ENCODE data around the gene IL16.

Gene IL16

DNA sequence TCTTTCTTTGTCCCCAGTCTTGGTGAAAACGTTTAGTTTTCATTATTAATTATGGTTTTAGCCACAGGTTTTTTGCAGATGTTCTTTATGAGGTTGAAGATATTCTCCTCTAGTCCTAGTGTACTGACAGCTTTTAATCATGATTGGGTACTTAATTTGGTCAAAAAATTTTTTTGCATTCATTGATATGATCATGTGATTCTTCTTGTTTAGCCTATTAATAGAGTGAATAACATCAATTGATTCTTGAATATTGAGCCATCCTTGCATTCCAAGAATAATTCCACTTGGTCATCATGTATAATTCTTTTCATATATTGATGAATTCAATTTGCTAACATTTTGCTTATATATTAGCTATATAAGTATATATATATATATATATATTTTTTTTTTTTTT lies 46.1 kb downstream of the IL16 start:
- H3K36me3 Mint-ChIP-seq (ENCODE audit: low read depth) = no peaks in the 10 kb centered on the region
- no peaks in the 10 kb centered on the region for H3K4me1 Mint-ChIP-seq (ENCODE audit: low read depth)
- H3K27ac Mint-ChIP-seq = no peak overlapping the region
- H3K27me3 Mint-ChIP-seq (ENCODE audit: low read depth) = peaks cover 39% of the 10 kb centered on the region
- no peak overlapping the region for H3K4me3 Mint-ChIP-seq
- peaks cover 18% of the 10 kb centered on the region for H3K9me3 Mint-ChIP-seq

DNA sequence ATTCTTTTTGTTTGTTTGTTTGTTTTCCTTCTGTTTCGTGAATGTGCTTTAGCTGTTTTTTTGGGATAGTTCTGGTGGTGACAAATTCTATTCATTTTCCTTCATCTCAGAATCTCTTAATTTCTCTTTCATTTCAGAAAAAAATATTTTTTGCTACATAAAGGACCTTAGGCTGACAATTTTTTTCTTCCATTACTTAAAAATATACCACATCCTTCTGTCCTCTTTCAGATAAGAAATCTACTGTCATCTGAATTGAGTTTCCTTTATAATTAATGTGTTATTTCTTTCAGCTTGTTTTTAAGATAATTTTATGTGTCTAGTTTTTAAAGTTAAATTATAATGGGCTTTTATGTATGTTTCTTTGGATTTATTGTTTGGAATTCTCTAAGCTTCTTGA lies 47.6 kb downstream of the IL16 start:
- Mint-ChIP-seq H3K36me3 (ENCODE audit: low read depth) (no peaks in the 10 kb centered on the region), H3K9me3 (peaks cover 18% of the 10 kb centered on the region), H3K4me3 (no peak overlapping the region), H3K27ac (no peak overlapping the region), H3K4me1 (ENCODE audit: low read depth) (no peaks in the 10 kb centered on the region), H3K27me3 (ENCODE audit: low read depth) (peaks cover 40% of the 10 kb centered on the region)

DNA sequence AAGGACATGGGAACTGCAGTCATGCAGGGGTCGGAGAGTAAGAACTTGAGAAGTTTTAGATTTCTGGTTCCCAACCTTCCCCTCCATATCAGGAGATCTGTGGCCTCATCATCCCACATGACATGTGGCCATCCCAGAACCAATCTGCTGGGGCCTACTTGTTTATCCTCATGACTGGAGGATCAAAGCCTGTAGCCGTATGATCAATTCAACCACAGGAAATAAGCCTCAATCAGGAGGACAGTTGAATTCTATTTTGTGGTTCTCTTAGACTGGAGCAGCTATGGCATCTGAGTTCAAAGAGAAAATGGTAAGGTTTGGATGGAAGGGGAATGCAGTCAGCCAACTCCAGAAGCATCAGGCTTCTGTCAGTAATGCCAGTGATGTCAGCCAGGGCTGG lies 57.2 kb downstream of the IL16 start:
- Mint-ChIP-seq H3K4me1 (ENCODE audit: low read depth) (no peaks in the 10 kb centered on the region), H3K9me3 (no peaks in the 10 kb centered on the region), H3K27ac (no peak overlapping the region), H3K36me3 (ENCODE audit: low read depth) (peaks cover 1% of the 10 kb centered on the region), H3K27me3 (ENCODE audit: low read depth) (peaks cover 22% of the 10 kb centered on the region), H3K4me3 (no peak overlapping the region)

DNA sequence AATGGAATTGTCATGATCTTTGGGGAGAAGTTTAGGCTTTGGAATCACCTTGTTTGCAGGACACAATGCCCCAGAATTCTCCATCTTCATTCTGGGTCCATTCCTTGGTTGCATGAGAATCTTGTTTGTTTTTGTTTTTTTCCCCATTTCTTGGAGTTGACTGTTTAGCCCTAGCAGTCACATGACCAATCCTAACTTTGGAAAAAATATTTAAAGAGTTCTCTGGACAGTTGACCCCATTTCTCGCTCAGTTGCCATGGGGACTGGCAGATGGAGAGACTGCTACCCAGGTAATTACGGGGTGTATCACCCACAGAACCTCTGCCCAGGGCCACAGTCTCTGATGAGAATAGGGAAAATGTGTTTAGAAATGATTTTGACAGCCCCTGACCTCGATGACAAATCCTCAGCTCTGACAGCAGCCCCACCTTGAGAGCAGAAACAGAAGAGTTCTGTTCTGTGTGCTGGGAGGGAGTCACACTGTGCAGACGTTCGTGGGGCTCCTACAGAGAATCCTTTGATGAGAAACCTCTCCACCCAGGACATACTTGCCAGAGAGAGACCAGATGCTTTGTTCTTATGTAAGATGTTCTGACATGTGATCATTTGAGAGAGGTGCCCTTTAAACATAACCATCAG lies 57.7 kb downstream of the IL16 start:
- H3K36me3 Mint-ChIP-seq (ENCODE audit: low read depth) = peaks cover 1% of the 10 kb centered on the region
- no peaks in the 10 kb centered on the region for H3K9me3 Mint-ChIP-seq
- H3K4me3 Mint-ChIP-seq = no peak overlapping the region
- peaks cover 21% of the 10 kb centered on the region for H3K27me3 Mint-ChIP-seq (ENCODE audit: low read depth)
- H3K4me1 Mint-ChIP-seq (ENCODE audit: low read depth) = no peaks in the 10 kb centered on the region
- H3K27ac Mint-ChIP-seq = no peak overlapping the region

DNA sequence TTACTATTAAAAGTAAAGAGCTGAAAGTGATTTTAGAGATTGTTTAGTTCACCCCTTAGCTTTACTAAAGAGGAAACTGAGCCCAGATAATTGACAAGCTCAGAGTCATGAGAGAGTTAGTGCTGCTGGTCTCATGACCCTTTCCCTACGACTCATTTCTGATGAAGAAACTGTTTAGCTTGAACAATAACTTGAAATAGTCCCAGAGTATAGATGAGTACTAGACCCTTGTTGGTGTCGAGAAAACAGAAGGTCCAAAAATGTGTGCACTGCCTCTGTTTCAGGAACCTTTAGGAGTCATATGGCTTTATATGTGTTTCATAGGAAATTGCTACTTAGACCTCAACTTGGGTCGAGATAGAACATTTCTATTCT lies 58.2 kb downstream of the IL16 start:
- Mint-ChIP-seq H3K4me3 (no peak overlapping the region), H3K36me3 (ENCODE audit: low read depth) (peaks cover 1% of the 10 kb centered on the region), H3K4me1 (ENCODE audit: low read depth) (no peaks in the 10 kb centered on the region), H3K9me3 (no peaks in the 10 kb centered on the region), H3K27me3 (ENCODE audit: low read depth) (peaks cover 18% of the 10 kb centered on the region), H3K27ac (no peak overlapping the region)

DNA sequence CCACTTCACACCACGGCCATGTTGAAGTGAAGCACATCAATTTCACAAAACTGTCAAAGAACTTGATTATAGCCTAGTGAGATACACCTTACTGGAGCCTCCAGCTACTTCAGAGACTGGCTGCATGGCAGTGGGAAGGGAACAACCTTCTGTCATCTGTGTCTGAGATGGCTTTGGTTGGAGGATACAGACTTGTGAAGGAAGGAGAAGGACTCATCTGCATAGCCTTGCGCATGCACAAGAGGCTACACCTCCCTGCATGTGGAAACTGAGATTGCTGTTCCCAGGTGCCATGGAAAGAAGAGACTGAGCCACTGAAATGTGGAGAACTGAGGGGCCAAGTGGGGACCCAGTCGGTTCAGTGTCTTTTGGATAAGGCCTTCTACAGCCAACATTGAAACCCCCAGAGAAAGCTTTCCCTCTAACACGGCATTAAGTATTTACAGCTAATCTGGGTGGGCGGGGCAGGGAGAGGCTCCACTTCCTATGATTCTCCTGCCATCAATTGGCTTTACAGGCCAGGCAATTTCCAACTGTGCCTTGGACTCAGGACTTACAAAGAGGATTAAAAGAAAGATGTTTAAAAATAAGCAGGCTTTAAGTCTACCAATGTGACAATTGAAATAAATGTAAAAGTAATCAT lies 58.8 kb downstream of the IL16 start:
- Mint-ChIP-seq H3K4me3 (no peak overlapping the region), H3K36me3 (ENCODE audit: low read depth) (peaks cover 1% of the 10 kb centered on the region), H3K9me3 (no peaks in the 10 kb centered on the region), H3K27me3 (ENCODE audit: low read depth) (peaks cover 15% of the 10 kb centered on the region), H3K4me1 (ENCODE audit: low read depth) (no peaks in the 10 kb centered on the region), H3K27ac (no peak overlapping the region)

DNA sequence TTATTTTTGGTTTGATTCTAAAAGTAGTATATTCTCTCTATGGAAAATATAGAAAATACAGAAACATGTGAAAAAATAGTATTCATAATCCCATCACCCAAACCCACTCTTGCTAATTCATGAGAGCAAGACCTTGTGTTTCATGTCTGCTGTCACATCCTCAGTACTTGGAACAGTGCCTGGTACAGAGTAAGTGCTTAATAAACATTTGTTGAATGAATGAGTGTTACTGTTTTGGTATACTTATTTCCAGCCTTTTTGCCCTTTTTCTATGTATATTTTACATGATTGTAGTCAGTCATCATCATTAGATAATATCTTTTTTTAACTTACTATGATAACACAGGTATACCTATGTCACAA lies 59.3 kb downstream of the IL16 start:
- Mint-ChIP-seq H3K27ac (no peak overlapping the region), H3K36me3 (ENCODE audit: low read depth) (peaks cover under 1% of the 10 kb centered on the region), H3K4me3 (no peak overlapping the region), H3K27me3 (ENCODE audit: low read depth) (peaks cover 11% of the 10 kb centered on the region), H3K4me1 (ENCODE audit: low read depth) (no peaks in the 10 kb centered on the region), H3K9me3 (no peaks in the 10 kb centered on the region)

DNA sequence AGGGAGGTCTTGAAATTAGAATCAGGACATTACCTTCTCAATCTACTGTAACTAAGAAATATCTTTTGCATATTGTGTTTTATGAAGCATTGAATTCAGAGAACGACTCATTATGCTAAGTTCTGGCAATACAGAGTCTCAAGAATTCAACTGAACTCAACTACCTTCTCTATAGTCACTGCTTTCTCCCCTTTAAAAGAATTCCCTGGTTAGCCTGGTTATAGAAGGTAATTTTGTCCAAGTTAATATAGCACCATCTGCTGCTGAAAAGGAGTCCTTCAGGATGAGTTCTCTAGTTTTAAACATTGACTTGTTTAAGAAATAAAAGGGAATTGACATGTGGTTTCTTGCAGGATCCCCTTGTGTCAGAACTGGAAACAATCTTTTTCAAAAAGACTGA lies 60.2 kb downstream of the IL16 start:
- Mint-ChIP-seq H3K27ac (no peak overlapping the region), H3K9me3 (no peaks in the 10 kb centered on the region), H3K4me1 (ENCODE audit: low read depth) (no peaks in the 10 kb centered on the region), H3K36me3 (ENCODE audit: low read depth) (no peaks in the 10 kb centered on the region), H3K27me3 (ENCODE audit: low read depth) (peaks cover 3% of the 10 kb centered on the region), H3K4me3 (no peak overlapping the region)

DNA sequence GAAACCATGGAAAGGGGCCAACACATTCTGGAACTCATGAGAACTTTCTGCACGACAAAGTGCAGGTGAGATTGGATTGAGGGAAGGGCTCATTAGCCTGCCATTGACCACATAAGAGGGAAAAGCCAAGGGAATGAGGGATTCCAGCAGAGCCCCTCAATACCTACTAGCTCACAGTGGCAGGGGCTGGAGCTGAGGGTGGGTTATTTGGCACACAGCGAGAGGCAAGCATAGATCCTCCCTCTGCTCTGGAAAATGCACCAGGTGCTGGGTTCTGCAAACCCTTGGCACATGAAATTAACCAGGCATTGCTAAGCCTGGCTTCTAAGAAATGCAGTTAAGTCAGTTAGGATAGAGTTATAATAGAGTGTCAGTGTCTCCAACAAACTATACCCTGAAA lies 60.8 kb downstream of the IL16 start:
- no peaks in the 10 kb centered on the region for H3K4me1 Mint-ChIP-seq (ENCODE audit: low read depth)
- no peak overlapping the region for H3K27ac Mint-ChIP-seq
- H3K36me3 Mint-ChIP-seq (ENCODE audit: low read depth) = no peaks in the 10 kb centered on the region
- no peak overlapping the region for H3K4me3 Mint-ChIP-seq
- no peaks in the 10 kb centered on the region for H3K27me3 Mint-ChIP-seq (ENCODE audit: low read depth)
- no peaks in the 10 kb centered on the region for H3K9me3 Mint-ChIP-seq

DNA sequence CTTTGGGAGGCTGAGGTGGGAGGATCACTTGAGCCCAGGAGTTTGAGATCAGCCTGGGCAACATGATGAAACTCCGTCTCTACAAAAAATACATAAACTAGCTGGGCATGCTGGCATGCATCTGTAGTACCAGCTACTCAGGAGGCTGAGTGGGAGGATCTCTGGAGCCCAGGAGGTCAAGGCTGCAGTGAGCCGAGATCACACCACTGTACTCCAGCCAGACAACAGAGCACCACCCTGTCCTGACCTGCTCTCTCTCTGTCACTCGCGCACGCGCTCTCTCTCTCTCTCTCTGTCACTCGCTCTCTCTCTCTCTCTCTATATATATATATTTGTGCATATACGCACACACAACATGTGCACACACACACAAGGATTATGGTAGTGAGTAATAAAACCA lies 61.8 kb downstream of the IL16 start:
- no peak overlapping the region for H3K4me3 Mint-ChIP-seq
- no peaks in the 10 kb centered on the region for H3K36me3 Mint-ChIP-seq (ENCODE audit: low read depth)
- no peaks in the 10 kb centered on the region for H3K27me3 Mint-ChIP-seq (ENCODE audit: low read depth)
- no peaks in the 10 kb centered on the region for H3K4me1 Mint-ChIP-seq (ENCODE audit: low read depth)
- H3K27ac Mint-ChIP-seq = no peak overlapping the region
- no peaks in the 10 kb centered on the region for H3K9me3 Mint-ChIP-seq

DNA sequence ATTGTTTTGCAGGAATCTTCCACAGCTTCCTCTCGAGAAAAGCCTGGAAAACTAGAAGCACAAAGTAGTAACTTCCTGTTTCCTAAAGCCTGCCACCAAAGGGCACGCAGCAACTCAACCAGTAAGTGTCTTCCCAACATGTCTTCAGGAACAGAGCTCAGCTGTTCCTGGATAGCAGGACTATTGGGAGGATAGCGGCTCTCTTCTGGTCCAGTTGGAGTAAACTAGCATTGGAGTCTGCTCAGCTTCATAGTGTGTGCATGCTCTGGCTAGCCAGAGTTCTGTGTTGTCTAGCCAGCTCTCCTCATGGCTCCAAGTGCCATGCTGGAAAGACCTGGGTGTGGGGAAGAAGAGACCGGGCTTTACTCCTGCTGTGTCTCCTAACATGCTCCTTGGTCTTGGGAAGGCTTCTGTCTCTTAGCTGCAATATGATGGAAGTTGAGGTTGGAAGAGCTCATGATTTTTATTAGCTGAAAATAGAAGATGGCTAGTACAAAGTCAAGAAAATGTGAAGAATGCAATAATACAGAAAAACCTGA lies 63.1 kb downstream of the IL16 start:
- Mint-ChIP-seq H3K27me3 (ENCODE audit: low read depth) (peaks cover 7% of the 10 kb centered on the region), H3K4me1 (ENCODE audit: low read depth) (peaks cover 3% of the 10 kb centered on the region), H3K36me3 (ENCODE audit: low read depth) (no peaks in the 10 kb centered on the region), H3K9me3 (no peaks in the 10 kb centered on the region), H3K4me3 (no peak overlapping the region), H3K27ac (no peak overlapping the region)

DNA sequence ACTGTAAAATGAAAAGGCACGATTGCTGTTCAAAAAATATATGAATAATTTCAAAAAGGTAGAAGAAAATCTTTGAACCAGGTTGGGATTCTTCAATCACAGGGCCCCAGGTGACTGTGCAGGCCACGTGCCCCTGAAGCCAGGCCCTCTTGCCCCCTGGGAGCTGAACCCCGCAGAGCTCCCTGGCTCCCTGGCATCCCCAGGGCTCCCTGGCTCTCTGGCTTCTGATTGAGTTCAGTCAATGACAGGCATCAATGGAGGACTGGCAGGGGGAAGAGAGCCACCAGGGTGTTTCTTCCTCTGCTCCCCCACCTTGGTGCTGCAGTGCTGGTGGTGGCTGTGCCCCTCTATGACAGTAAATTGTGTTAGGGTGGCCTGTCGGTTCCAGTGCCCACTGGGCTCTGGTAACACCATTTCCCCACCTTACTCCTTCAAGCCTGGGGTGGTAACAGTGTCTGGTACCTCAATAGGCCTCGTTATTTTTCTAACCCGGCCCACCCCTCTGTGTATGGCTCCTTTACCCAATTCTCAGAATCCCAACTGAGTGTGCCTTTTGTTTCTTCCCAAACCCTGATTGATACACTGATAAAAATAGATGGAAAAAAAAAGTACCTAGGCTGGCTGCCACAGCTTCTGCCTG lies 64.6 kb downstream of the IL16 start:
- no peak overlapping the region for H3K27ac Mint-ChIP-seq
- no peak overlapping the region for H3K4me3 Mint-ChIP-seq
- H3K9me3 Mint-ChIP-seq = no peaks in the 10 kb centered on the region
- peaks cover 16% of the 10 kb centered on the region for H3K4me1 Mint-ChIP-seq (ENCODE audit: low read depth)
- peaks cover 14% of the 10 kb centered on the region for H3K27me3 Mint-ChIP-seq (ENCODE audit: low read depth)
- no peaks in the 10 kb centered on the region for H3K36me3 Mint-ChIP-seq (ENCODE audit: low read depth)

DNA sequence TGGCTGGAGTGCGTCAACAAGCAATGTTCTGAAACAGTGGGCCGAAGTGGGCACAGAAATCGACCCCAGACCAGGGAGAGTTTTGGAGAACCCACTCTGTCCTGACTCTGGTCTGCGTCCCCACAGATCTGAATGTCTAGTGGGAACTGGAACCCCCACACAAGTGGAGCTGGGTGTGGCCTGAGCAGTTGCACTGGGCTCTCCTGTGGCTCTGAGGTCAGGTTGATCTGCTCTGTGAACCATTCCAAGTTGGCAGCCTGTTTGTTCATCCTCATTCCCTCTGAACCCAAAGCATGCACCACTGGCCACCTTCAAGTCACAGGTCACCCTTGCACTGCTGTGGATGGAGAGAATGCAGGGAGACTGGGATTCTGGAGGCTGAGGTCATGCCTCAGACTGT lies 66.8 kb downstream of the IL16 start:
- Mint-ChIP-seq H3K4me1 (ENCODE audit: low read depth) (peaks cover 23% of the 10 kb centered on the region), H3K9me3 (no peaks in the 10 kb centered on the region), H3K27me3 (ENCODE audit: low read depth) (peaks cover 14% of the 10 kb centered on the region), H3K4me3 (no peak overlapping the region), H3K36me3 (ENCODE audit: low read depth) (no peaks in the 10 kb centered on the region), H3K27ac (no peak overlapping the region)

DNA sequence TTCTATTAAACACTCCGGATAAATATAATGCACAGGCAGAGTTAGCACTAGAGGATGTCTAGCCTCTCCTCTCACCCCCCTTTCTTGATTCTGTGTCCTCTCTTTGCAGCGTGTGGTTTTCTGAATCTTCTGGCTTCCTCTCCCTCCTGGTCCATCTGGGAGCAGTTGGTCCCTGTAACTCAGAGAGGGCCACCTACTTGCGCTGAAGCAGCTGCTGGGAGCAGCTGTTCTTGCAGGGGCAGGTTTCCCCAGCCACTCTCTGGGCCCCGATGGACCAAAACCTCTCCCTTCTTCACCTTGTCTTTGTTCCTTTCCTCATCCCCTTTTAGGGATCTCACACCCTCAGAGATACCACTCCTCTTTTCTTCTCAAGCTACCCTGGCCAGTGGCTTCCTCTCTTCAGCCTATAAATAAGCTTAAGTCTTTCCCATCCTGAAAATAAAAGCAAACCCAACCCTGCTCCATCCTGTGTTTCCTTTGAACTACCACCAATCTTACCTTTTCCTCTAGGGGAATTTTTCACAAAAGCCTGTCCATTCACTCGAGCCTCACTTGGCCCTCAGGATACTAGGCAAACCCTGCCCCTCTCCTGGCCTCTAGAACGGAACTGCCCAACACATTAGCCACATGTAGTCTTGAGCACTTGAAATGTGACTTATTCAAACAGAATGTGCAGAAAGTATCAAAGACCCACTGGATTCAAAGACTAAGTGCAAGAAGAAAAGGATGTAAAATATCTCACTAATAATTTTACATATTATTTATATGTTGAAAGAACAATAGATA lies 67.6 kb downstream of the IL16 start:
- no peak overlapping the region for H3K4me3 Mint-ChIP-seq
- peaks cover 28% of the 10 kb centered on the region for H3K4me1 Mint-ChIP-seq (ENCODE audit: low read depth)
- no peaks in the 10 kb centered on the region for H3K9me3 Mint-ChIP-seq
- no peak overlapping the region for H3K27ac Mint-ChIP-seq
- no peaks in the 10 kb centered on the region for H3K36me3 Mint-ChIP-seq (ENCODE audit: low read depth)
- H3K27me3 Mint-ChIP-seq (ENCODE audit: low read depth) = peaks cover 14% of the 10 kb centered on the region

Measured in T-helper 1 cell treated with Interleukin-12 subunit alpha and Interleukin-12 subunit beta and Interleukin-4 antibody, amounts not matched to agents 30 μg/mL and 1 μg/mL, for 36 hours (primary cell).